Measurements from ENCODE around the gene C2CD2L.
"Not testable (repeated sequence)": the region's sequence is repeated elsewhere in the genome, so short reads cannot be mapped to it uniquely, and the experiment has no call there.

The C2CD2L gene

DNA sequence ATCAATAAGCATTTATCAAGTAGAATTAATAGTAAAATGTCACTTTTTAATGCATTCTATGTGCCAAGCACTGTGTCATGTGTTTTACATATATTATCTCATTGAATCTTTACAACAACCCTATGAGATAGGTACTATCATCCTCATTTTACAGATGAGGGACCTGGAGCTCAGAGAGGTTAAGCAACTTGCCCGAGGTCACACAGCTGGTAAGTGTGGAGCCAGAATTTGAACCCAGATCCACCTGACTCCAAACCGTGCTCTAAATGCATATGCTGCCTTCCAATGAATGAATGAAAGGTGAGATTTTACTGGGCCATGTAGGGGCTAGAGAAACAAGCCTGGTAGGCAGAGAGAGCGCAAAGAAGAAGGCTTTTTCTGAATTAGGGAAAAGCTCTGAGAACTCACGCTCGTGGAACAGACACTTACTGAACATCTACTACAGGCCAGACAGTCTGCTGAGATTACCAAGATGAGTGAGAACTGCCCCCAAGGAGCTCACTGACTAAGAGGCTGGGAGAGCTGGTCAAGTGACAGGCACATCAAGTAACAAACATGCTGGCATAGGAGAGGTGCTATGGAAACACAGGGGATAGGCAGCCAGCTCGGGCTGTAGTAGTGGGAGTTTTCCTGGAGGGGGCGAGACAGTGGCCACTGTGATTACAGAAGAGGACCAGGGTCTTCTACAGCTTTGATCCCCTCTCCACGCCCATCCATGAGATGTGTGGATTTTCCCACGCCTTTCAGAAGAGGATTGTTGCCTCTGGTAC lies 46.1 kb downstream of the C2CD2L start:
- no peak for DNase-seq

- DNase-seq: no peak
Measured at GRCh38 chr11:119154178-119154577, 47.0 kb downstream of the C2CD2L start.

- no peak for DNase-seq
Measured at GRCh38 chr11:119155733-119156492, 48.8 kb downstream of the C2CD2L start.

GRCh38 chr11:119156496-119156895 lies 49.4 kb downstream of the C2CD2L start:
- no peak for DNase-seq

- no peak for DNase-seq
Measured at GRCh38 chr11:119157063-119157462, 49.9 kb downstream of the C2CD2L start.

GRCh38 chr11:119158467-119158866 lies 51.3 kb downstream of the C2CD2L start:
- DNase-seq: no peak

- DNase-seq: no peak
Measured at GRCh38 chr11:119160151-119160550, 53.0 kb downstream of the C2CD2L start.

- DNase-seq: no peak
Measured at GRCh38 chr11:119161871-119162270, 54.7 kb downstream of the C2CD2L start.

- no peak for DNase-seq
Measured at GRCh38 chr11:119166368-119167076, 59.4 kb downstream of the C2CD2L start.

DNA sequence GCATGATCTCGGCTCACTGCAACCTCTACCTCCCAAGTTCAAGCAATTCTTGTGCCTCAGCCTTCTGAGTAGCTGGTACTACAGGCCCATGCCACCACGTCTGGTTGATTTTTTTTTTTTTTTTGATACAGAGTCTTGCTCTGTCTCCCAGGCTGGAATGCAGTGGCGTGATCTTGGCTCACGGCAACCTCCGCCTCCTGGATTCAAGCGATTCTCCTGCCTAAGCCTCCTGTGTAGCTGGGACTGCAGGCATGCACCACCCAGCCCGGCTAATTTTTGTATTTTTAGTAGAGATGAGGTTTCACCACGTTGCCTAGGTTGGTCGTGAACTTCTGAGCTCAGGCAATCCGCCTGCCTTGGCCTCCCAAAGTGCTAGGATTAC lies 59.9 kb downstream of the C2CD2L start:
- DNase-seq: not testable (repeated sequence)

GRCh38 chr11:119167933-119168332 lies 60.8 kb downstream of the C2CD2L start:
- no peak for DNase-seq

Data from left hindlimb (tissue), 1 donor.